ENCODE measurements around the gene SNU13. TPM values are rescaled to one million over a fixed set of nuclear protein-coding genes. Genes with fewer than 3 reads are reported as not detected.
"Not testable (repeated sequence)": the region's sequence is repeated elsewhere in the genome, so short reads cannot be mapped to it uniquely, and the experiment has no call there.

SNU13 gene
- total and polyA plus RNA-seq, 5 donors from 2014 or later = 159 to 341 (median 313) TPM

DNA sequence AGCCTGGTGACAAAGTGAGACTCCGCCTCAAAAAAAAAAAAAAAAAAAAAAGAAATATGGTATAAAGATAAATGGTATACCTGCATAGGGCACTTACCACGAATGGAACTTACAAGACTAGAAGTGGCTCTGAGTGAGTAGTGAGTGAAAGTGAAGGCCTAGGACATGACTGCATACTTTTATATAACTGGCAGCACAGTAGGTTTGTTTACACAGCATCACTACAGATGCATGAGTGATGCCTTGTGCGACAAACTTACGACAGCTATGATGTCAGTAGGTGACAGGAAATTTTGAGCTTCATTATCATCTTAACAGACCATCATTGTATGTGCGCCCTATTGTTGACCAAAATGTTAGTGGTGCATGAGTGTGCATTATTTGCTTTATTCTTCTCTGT, 49.9 kb downstream of the SNU13 start:
- peak overlapping the region in 1 of 3 donors; percentile 32 for H3K27ac Mint-ChIP-seq
- Histone ChIP-seq H3K4me3 (ENCODE audit: low read depth, low read length) (no peak overlapping the region), H3K4me1 (ENCODE audit: control insufficient read depth, insufficient read depth, low read length, poor library complexity, severe bottlenecking) (no peaks in the 10 kb centered on the region), H3K9me3 (ENCODE audit: control insufficient read depth in 2 of 2, low read length in 2 of 2) (no peaks in the 10 kb centered on the region), H3K36me3 (ENCODE audit: control insufficient read depth, insufficient read depth, low read length) (peaks cover 83% of the 10 kb centered on the region), H3K27ac (ENCODE audit: insufficient read depth, low read length, poor library complexity, severe bottlenecking) (no peak overlapping the region), H3K27me3 (ENCODE audit: control insufficient read depth, insufficient read depth, low read length) (no peaks in the 10 kb centered on the region)
- H3K9me3 Mint-ChIP-seq = no peaks in the 10 kb centered on the region
- DNase-seq (no peak), ATAC-seq (ENCODE audit: low read depth in 2 of 2) (no peak)
- H3K27me3 Mint-ChIP-seq = no peaks in the 10 kb centered on the region
- peaks cover 4 to 19% (median 8%) of the 10 kb centered on the region in 4 donors for H3K4me1 Mint-ChIP-seq
- peaks cover 19% of the 10 kb centered on the region for H3K36me3 Mint-ChIP-seq
- no peak overlapping the region for H3K4me3 Mint-ChIP-seq

DNA sequence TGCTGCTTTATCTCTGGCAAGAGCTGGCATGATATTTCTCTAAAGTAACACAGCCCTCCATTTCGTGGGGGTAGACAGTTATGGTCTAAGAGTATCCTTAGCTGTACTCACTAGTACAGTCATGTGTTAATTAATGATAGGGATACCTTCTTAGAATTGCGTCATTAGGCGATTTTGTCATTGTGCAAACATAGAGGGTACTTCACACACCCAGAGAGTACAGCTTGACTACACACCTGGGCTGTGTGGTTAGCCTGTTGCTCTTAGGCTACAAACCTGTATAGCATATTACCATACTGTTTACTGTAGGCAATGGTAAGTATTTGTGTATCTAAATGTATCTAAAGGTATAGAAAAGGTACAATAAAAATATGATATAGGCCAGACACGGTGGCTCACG, 50.5 kb downstream of the SNU13 start:
- Mint-ChIP-seq H3K36me3 (peaks cover 19% of the 10 kb centered on the region), H3K9me3 (no peaks in the 10 kb centered on the region), H3K4me3 (no peak overlapping the region), H3K4me1 (peaks cover 5 to 23% (median 10%) of the 10 kb centered on the region in 4 donors), H3K27ac (no peak overlapping the region), H3K27me3 (no peaks in the 10 kb centered on the region)
- ATAC-seq (ENCODE audit: low read depth in 2 of 2) = no peak
- no peak overlapping the region for H3K27ac ChIP-seq (ENCODE audit: insufficient read depth, low read length, poor library complexity, severe bottlenecking)
- H3K9me3 ChIP-seq (ENCODE audit: control insufficient read depth in 2 of 2, low read length in 2 of 2) = no peaks in the 10 kb centered on the region
- H3K4me3 ChIP-seq (ENCODE audit: low read depth, low read length) = no peak overlapping the region
- no peak for DNase-seq
- no peaks in the 10 kb centered on the region for H3K4me1 ChIP-seq (ENCODE audit: control insufficient read depth, insufficient read depth, low read length, poor library complexity, severe bottlenecking)
- H3K27me3 ChIP-seq (ENCODE audit: control insufficient read depth, insufficient read depth, low read length) = no peaks in the 10 kb centered on the region
- peaks cover 86% of the 10 kb centered on the region for H3K36me3 ChIP-seq (ENCODE audit: control insufficient read depth, insufficient read depth, low read length)

DNA sequence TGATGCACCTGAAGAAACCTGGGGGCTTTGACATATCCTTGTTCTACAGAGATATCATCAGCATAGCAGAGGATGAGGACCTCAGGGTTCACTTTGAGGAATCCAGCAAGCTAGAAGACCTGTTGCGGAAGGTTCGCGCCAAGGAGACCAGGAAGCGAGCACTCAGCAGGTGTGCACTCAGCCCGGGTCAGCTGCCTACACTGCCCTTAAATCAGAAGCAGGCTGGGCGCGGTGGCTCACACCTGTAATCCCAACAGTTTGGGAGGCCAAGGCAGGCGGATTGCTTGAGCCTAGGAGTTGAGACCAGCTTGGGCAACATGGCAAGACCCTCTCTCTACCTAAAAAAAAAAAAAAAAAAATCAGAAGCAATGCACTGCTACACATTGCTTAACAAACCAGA, 51.0 kb downstream of the SNU13 start:
- not testable (repeated sequence) for ATAC-seq (ENCODE audit: low read depth in 2 of 2); H3K27ac Mint-ChIP-seq; H3K4me3 ChIP-seq (ENCODE audit: low read depth, low read length); H3K4me3 Mint-ChIP-seq; H3K27me3 ChIP-seq (ENCODE audit: control insufficient read depth, insufficient read depth, low read length); DNase-seq; H3K27me3 Mint-ChIP-seq; H3K9me3 Mint-ChIP-seq; H3K4me1 ChIP-seq (ENCODE audit: control insufficient read depth, insufficient read depth, low read length, poor library complexity, severe bottlenecking); H3K9me3 ChIP-seq (ENCODE audit: control insufficient read depth in 2 of 2, low read length in 2 of 2)
- Mint-ChIP-seq H3K4me1 (peaks cover 5 to 23% (median 9%) of the 10 kb centered on the region in 4 donors), H3K36me3 (peaks cover 19% of the 10 kb centered on the region)
- Histone ChIP-seq H3K36me3 (ENCODE audit: control insufficient read depth, insufficient read depth, low read length) (peaks cover 81% of the 10 kb centered on the region), H3K27ac (ENCODE audit: insufficient read depth, low read length, poor library complexity, severe bottlenecking) (peak overlapping the region; percentile 2)

DNA sequence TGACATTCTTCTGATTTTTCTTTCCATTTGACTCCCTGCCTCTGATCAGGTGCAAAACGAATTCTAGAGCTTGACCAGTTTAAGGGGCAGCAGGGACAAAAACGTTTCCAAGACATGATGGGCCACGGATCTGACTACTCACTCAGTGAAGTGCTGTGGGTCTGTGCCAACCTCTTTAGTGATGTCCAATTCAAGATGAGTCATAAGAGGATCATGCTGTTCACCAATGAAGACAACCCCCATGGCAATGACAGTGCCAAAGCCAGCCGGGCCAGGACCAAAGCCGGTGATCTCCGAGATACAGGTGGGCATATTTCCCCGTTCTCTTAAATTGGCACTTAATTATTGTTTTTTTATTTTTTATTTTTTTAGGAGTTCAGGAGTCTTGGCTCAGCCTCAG, 52.2 kb downstream of the SNU13 start:
- H3K27ac ChIP-seq (ENCODE audit: insufficient read depth, low read length, poor library complexity, severe bottlenecking) = no peak overlapping the region
- no peaks in the 10 kb centered on the region for H3K9me3 ChIP-seq (ENCODE audit: control insufficient read depth in 2 of 2, low read length in 2 of 2)
- H3K4me3 ChIP-seq (ENCODE audit: low read depth, low read length) = no peak overlapping the region
- Mint-ChIP-seq H3K27ac (no peak overlapping the region), H3K4me1 (peaks cover 5 to 14% (median 7%) of the 10 kb centered on the region in 4 donors), H3K27me3 (no peaks in the 10 kb centered on the region), H3K4me3 (no peak overlapping the region), H3K9me3 (no peaks in the 10 kb centered on the region), H3K36me3 (peaks cover 9% of the 10 kb centered on the region)
- no peak for ATAC-seq (ENCODE audit: low read depth in 2 of 2)
- H3K36me3 ChIP-seq (ENCODE audit: control insufficient read depth, insufficient read depth, low read length) = peaks cover 70% of the 10 kb centered on the region
- DNase-seq = no peak
- H3K4me1 ChIP-seq (ENCODE audit: control insufficient read depth, insufficient read depth, low read length, poor library complexity, severe bottlenecking) = no peaks in the 10 kb centered on the region
- no peaks in the 10 kb centered on the region for H3K27me3 ChIP-seq (ENCODE audit: control insufficient read depth, insufficient read depth, low read length)

DNA sequence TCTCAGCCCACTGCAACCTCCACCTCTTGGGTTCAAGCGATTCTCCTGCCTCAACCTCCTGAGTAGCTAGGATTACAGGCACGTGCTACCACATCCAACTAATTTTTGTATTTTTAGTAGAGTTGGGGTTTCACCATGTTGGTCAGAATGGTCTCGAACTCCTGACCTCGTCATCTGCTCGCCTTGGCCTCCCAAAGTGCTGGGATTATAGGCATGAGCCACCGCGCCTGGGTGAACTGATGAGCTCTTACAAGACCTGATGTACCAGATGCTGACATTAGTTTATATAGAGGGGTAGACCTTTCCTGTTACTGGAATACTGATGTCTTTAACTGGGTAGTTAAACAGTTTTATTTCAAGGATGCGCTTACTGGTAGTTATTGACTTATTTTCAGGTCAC, 54.1 kb downstream of the SNU13 start:
- H3K27ac ChIP-seq (ENCODE audit: insufficient read depth, low read length, poor library complexity, severe bottlenecking); H3K27me3 ChIP-seq (ENCODE audit: control insufficient read depth, insufficient read depth, low read length); ATAC-seq (ENCODE audit: low read depth in 2 of 2); H3K27me3 Mint-ChIP-seq; H3K4me1 ChIP-seq (ENCODE audit: control insufficient read depth, insufficient read depth, low read length, poor library complexity, severe bottlenecking); H3K4me3 Mint-ChIP-seq; H3K9me3 ChIP-seq (ENCODE audit: control insufficient read depth in 2 of 2, low read length in 2 of 2); DNase-seq; H3K4me3 ChIP-seq (ENCODE audit: low read depth, low read length); H3K36me3 Mint-ChIP-seq; H3K9me3 Mint-ChIP-seq: not testable (repeated sequence)
- H3K36me3 ChIP-seq (ENCODE audit: control insufficient read depth, insufficient read depth, low read length) = peaks cover 63% of the 10 kb centered on the region
- Mint-ChIP-seq H3K4me1 (peaks cover 2 to 13% (median 7%) of the 10 kb centered on the region in 4 donors), H3K27ac (peak overlapping the region in 1 of 3 donors; percentile 39)

GRCh38 chr22:41631615-41632014, 57.1 kb downstream of the SNU13 start:
- not testable (repeated sequence) for H3K27ac ChIP-seq (ENCODE audit: insufficient read depth, low read length, poor library complexity, severe bottlenecking); H3K4me3 Mint-ChIP-seq; H3K27ac Mint-ChIP-seq; H3K27me3 Mint-ChIP-seq; H3K9me3 Mint-ChIP-seq; ATAC-seq (ENCODE audit: low read depth in 2 of 2); H3K27me3 ChIP-seq (ENCODE audit: control insufficient read depth, insufficient read depth, low read length); H3K9me3 ChIP-seq (ENCODE audit: control insufficient read depth in 2 of 2, low read length in 2 of 2); DNase-seq; H3K4me1 ChIP-seq (ENCODE audit: control insufficient read depth, insufficient read depth, low read length, poor library complexity, severe bottlenecking); H3K4me3 ChIP-seq (ENCODE audit: low read depth, low read length)
- H3K36me3 ChIP-seq (ENCODE audit: control insufficient read depth, insufficient read depth, low read length) = peaks cover 67% of the 10 kb centered on the region
- Mint-ChIP-seq H3K36me3 (peaks cover 20% of the 10 kb centered on the region), H3K4me1 (peaks cover 11 to 30% (median 18%) of the 10 kb centered on the region in 4 donors)

- H3K4me3 ChIP-seq (ENCODE audit: low read depth, low read length); H3K4me1 ChIP-seq (ENCODE audit: control insufficient read depth, insufficient read depth, low read length, poor library complexity, severe bottlenecking); H3K27ac ChIP-seq (ENCODE audit: insufficient read depth, low read length, poor library complexity, severe bottlenecking); H3K9me3 ChIP-seq (ENCODE audit: control insufficient read depth in 2 of 2, low read length in 2 of 2); H3K27ac Mint-ChIP-seq; H3K9me3 Mint-ChIP-seq; H3K4me3 Mint-ChIP-seq; ATAC-seq (ENCODE audit: low read depth in 2 of 2); H3K27me3 ChIP-seq (ENCODE audit: control insufficient read depth, insufficient read depth, low read length); H3K27me3 Mint-ChIP-seq; DNase-seq: not testable (repeated sequence)
- peaks cover 65% of the 10 kb centered on the region for H3K36me3 ChIP-seq (ENCODE audit: control insufficient read depth, insufficient read depth, low read length)
- peaks cover 11 to 30% (median 18%) of the 10 kb centered on the region in 4 donors for H3K4me1 Mint-ChIP-seq
- peaks cover 20% of the 10 kb centered on the region for H3K36me3 Mint-ChIP-seq
Measured at GRCh38 chr22:41631115-41631514, 57.6 kb downstream of the SNU13 start.

DNA sequence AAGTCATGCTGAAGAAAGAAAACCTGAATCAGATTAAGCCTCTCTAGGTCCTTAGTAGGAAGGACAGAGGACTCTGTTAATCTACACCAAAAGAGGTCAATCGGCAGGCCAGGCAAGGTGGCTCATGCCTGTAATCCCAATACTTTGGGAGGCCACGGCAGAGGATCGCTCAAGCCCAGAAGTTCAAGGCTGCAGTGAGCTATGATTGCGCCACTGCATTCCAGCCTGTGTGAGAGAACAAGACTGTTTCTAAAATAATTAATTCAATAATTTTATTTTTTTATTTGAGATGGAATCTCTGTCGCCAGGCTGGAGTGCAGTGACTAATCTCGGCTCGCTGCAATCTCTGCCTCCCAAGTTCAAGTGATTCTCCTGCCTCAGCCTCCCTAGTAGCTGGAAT, 63.1 kb downstream of the SNU13 start:
- peaks cover 10% of the 10 kb centered on the region for H3K4me1 ChIP-seq (ENCODE audit: control insufficient read depth, insufficient read depth, low read length, poor library complexity, severe bottlenecking)
- no peak overlapping the region for H3K27ac ChIP-seq (ENCODE audit: insufficient read depth, low read length, poor library complexity, severe bottlenecking)
- ATAC-seq (ENCODE audit: low read depth in 2 of 2) (no peak), DNase-seq (no peak)
- H3K27ac Mint-ChIP-seq = no peak overlapping the region
- H3K9me3 ChIP-seq (ENCODE audit: control insufficient read depth in 2 of 2, low read length in 2 of 2) = no peaks in the 10 kb centered on the region
- H3K4me1 Mint-ChIP-seq = peaks cover 13 to 50% (median 23%) of the 10 kb centered on the region in 4 donors
- peaks cover 31% of the 10 kb centered on the region for H3K36me3 Mint-ChIP-seq
- peaks cover 0 to 2% (median 0%) of the 10 kb centered on the region in 7 donors for H3K9me3 Mint-ChIP-seq
- H3K27me3 ChIP-seq (ENCODE audit: control insufficient read depth, insufficient read depth, low read length) = no peaks in the 10 kb centered on the region
- H3K4me3 ChIP-seq (ENCODE audit: low read depth, low read length) = no peak overlapping the region
- peaks cover 56% of the 10 kb centered on the region for H3K36me3 ChIP-seq (ENCODE audit: control insufficient read depth, insufficient read depth, low read length)
- no peaks in the 10 kb centered on the region for H3K27me3 Mint-ChIP-seq
- H3K4me3 Mint-ChIP-seq = peak overlapping the region in 1 of 4 donors; percentile 32

All from CD4-positive, CD25-positive, alpha-beta regulatory T cell (primary cell).